Sigmoid colon (tissue), 7 donors: ENCODE data around the gene MESP2. TPM values are rescaled to one million over a fixed set of nuclear protein-coding genes. Genes with fewer than 3 reads are reported as not detected.

Experiments used
- DNase-seq: peaks from one replicate; pipeline ENCODE4 v3.0.0-alpha.2; 2019
- H3K27ac ChIP-seq, 4 donors: fragments of 200-600 bp; sonication (generic); one replicate each; pipeline ENCODE4 v1.5.1; 2016 to 2019; ENCODE audit warnings: mild to moderate bottlenecking in 1 of 4
- H3K27me3 ChIP-seq, 3 donors: fragments of 200-600 bp; sonication (generic); one replicate each; pipeline ENCODE4 v1.5.1; 2019; ENCODE audit warnings: mild to moderate bottlenecking in 1 of 3
- H3K36me3 ChIP-seq, 4 donors: fragments of 200-600 bp; sonication (generic); one replicate each; pipeline ENCODE4 v1.5.1; 2016 to 2019
- H3K4me1 ChIP-seq, 4 donors: fragments of 200-600 bp; sonication (generic); one replicate each; pipeline ENCODE4 v1.5.1; 2017 to 2019
- H3K4me3 ChIP-seq, 4 donors: fragments of 200-600 bp; sonication (generic); one replicate each; pipeline ENCODE4 v1.5.1; 2017 to 2019; ENCODE audit warnings: mild to moderate bottlenecking in 2 of 4, moderate library complexity in 1 of 4
- H3K9me3 ChIP-seq, 4 donors: fragments of 200-600 bp in 3 of 4; sonication (generic) in 3 of 4; one replicate each; pipeline versions ENCODE4 v1.5.1 to v1.6.1; 2013 to 2019
- CTCF ChIP-seq, 4 experiments: fragments of 450-650 bp in 3 of 4; fragments of 200-600 bp in 1 of 4; IDR thresholded peaks; one replicate each; pipeline ENCODE4 v1.5.1; 2016 to 2019; ENCODE audit warnings: antibody characterized with exemption in 4 of 4, mild to moderate bottlenecking in 3 of 4, moderate library complexity in 2 of 4
- EP300 ChIP-seq, 4 donors: sonication (generic); formaldehyde crosslinking; IDR thresholded peaks; one replicate each; pipeline ENCODE4 v1.6.1; 2017; ENCODE audit warnings: antibody characterized with exemption in 4 of 4
- POLR2A ChIP-seq, 2 donors: fragments of 450-650 bp; IDR thresholded peaks; one replicate each; pipeline ENCODE4 v1.6.1; 2016; ENCODE audit warnings: antibody characterized with exemption in 2 of 2, mild to moderate bottlenecking in 2 of 2, moderate library complexity in 2 of 2
- POLR2AphosphoS5 ChIP-seq, 4 donors: sonication (generic); formaldehyde crosslinking; IDR thresholded peaks; one replicate each; pipeline ENCODE4 v1.6.1; 2017; ENCODE audit warnings: antibody characterized with exemption in 4 of 4
- WGBS, 2 donors: extraction: QIAGEN DNeasy Blood & Tissue Kit; methylation state at CpG; one replicate each; pipeline ENCODE4 v1.1.7; 2013; 5-methylcytosine and 5-hydroxymethylcytosine counted together
- intact Hi-C: fragments of 100-400 bp; cut with DNase I; formaldehyde crosslinking; loops from one replicate; pipeline ENCODE4 v1.15.1; 2023
- polyA plus RNA-seq, 3 donors: library from polyadenylated mRNA; stranded (reverse); fragments of 200-250 nt; gene quantifications; one replicate each; pipeline ENCODE4 v1.2.3, GENCODE V29; 2013
- total RNA-seq, 4 donors: library from RNA; depleted of rRNA; stranded (reverse); fragments of >200 nt; gene quantifications; one replicate each; pipeline ENCODE4 v1.1.0, GENCODE V29; 2016
- donor health status: healthy with polysubstance abuse.
- donor health status: Bipolar disorder and iron deficiency.
- donor health status: healthy.

The MESP2 gene
- total and polyA plus RNA-seq, 7 donors: 1.3 to 1.8 TPM; not detected in 5

GRCh38 chr15:89823836-89824606 lies 47.9 kb downstream of the MESP2 start:
- intact Hi-C loops: no loop called here
- Histone ChIP-seq H3K27me3 (peaks cover 0 to 22% (median 7%) of the 10 kb centered on the region in 3 donors), H3K9me3 (no peaks in the 10 kb centered on the region), H3K36me3 (no peaks in the 10 kb centered on the region), H3K4me3 (no peak overlapping the region), H3K4me1 (peaks cover 0 to 15% (median 14%) of the 10 kb centered on the region in 4 donors), H3K27ac (no peak overlapping the region)
- WGBS, 2 donors: 92 to 95% methylated on average over 16 of the region's 16 CpGs
- no peak for TF ChIP-seq POLR2A (IDR thresholded peaks at IDR 0.05)
- no peak for TF ChIP-seq CTCF (IDR thresholded peaks at IDR 0.05)
- no peak for TF ChIP-seq POLR2AphosphoS5 (IDR thresholded peaks at IDR 0.05)
- no peak for TF ChIP-seq EP300 (IDR thresholded peaks at IDR 0.05)
- DNase-seq: no peak

GRCh38 chr15:89824607-89824867 lies 48.4 kb downstream of the MESP2 start:
- intact Hi-C loops: no loop called here
- WGBS, 2 donors: 90 to 93% methylated on average over 7 of the region's 7 CpGs
- Histone ChIP-seq H3K9me3 (no peaks in the 10 kb centered on the region), H3K4me1 (peaks cover 0 to 16% (median 15%) of the 10 kb centered on the region in 4 donors), H3K27me3 (peaks cover 0 to 16% (median 7%) of the 10 kb centered on the region in 3 donors), H3K4me3 (no peak overlapping the region), H3K27ac (no peak overlapping the region), H3K36me3 (no peaks in the 10 kb centered on the region)
- no peak for TF ChIP-seq POLR2A (IDR thresholded peaks at IDR 0.05)
- TF ChIP-seq EP300 (IDR thresholded peaks at IDR 0.05): no peak
- no peak for TF ChIP-seq CTCF (IDR thresholded peaks at IDR 0.05)
- no peak for TF ChIP-seq POLR2AphosphoS5 (IDR thresholded peaks at IDR 0.05)
- peak; percentile 36 for DNase-seq

GRCh38 chr15:89825271-89825940 lies 49.3 kb downstream of the MESP2 start:
- 60 to 72% methylated on average over 10 of the region's 10 CpGs for WGBS, 2 donors
- H3K36me3 ChIP-seq: no peaks in the 10 kb centered on the region
- H3K4me3 ChIP-seq: no peak overlapping the region
- peaks cover 0 to 16% (median 15%) of the 10 kb centered on the region in 4 donors for H3K4me1 ChIP-seq
- no peak for DNase-seq
- TF ChIP-seq POLR2A (IDR thresholded peaks at IDR 0.05) (no peak), POLR2AphosphoS5 (IDR thresholded peaks at IDR 0.05) (no peak), CTCF (IDR thresholded peaks at IDR 0.05) (no peak), EP300 (IDR thresholded peaks at IDR 0.05) (no peak)
- peaks cover 0 to 14% (median 7%) of the 10 kb centered on the region in 3 donors for H3K27me3 ChIP-seq
- H3K27ac ChIP-seq: no peak overlapping the region
- intact Hi-C loops: no loop called here
- H3K9me3 ChIP-seq: no peaks in the 10 kb centered on the region

GRCh38 chr15:89826671-89827655 lies 50.8 kb downstream of the MESP2 start:
- 92 to 95% methylated on average over 13 of the region's 13 CpGs for WGBS, 2 donors
- no peak overlapping the region for H3K4me3 ChIP-seq
- DNase-seq: no peak
- peaks cover 0 to 2% (median 0%) of the 10 kb centered on the region in 4 donors for H3K36me3 ChIP-seq
- H3K9me3 ChIP-seq: no peaks in the 10 kb centered on the region
- TF ChIP-seq POLR2A (IDR thresholded peaks at IDR 0.05) (no peak), POLR2AphosphoS5 (IDR thresholded peaks at IDR 0.05) (no peak), CTCF (IDR thresholded peaks at IDR 0.05) (no peak), EP300 (IDR thresholded peaks at IDR 0.05) (no peak)
- intact Hi-C loops: no loop called here
- H3K4me1 ChIP-seq: peaks cover 0 to 16% (median 15%) of the 10 kb centered on the region in 4 donors
- H3K27ac ChIP-seq: no peak overlapping the region
- peaks cover 0 to 9% (median 7%) of the 10 kb centered on the region in 3 donors for H3K27me3 ChIP-seq
